CD8-positive, alpha-beta memory T cell (primary cell): ENCODE data around the gene TIAM2. TPM values are rescaled to one million over a fixed set of nuclear protein-coding genes. Genes with fewer than 3 reads are reported as not detected.
"Not testable (repeated sequence)": the region's sequence is repeated elsewhere in the genome, so short reads cannot be mapped to it uniquely, and the experiment has no call there.

Source experiments
- CTCF ChIA-PET: fragments of 350-600 bp; sonication (Branson Sonifier 250); formaldehyde crosslinking; loops from one replicate; lab custom pipeline; 2021; ENCODE audit warnings: antibody characterized with exemption; lab: Charles Lee
- POLR2A ChIA-PET: fragments of 350-600 bp; sonication (Branson Sonifier 250); formaldehyde crosslinking; loops from one replicate; lab custom pipeline; 2021; ENCODE audit warnings: antibody characterized with exemption; lab: Charles Lee
- DNase-seq, 5 donors: peaks; one replicate each; pipeline versions ENCODE4 v3.0.0 to v3.0.0-alpha.2; 2020 to 2022; ENCODE audit warnings: mixed read lengths in 1 of 5
- H3K27ac ChIP-seq: one replicate; pipeline ENCODE4 v1.7.0; 2013; ENCODE audit warnings: low read depth, mild to moderate bottlenecking, low read length, moderate library complexity
- H3K27me3 ChIP-seq: 2 replicates; pipeline ENCODE4 v1.7.0; 2013; ENCODE audit warnings: low read length, mild to moderate bottlenecking; ENCODE audit not compliant: insufficient read depth, poor library complexity, severe bottlenecking
- H3K36me3 ChIP-seq: 2 replicates; pipeline ENCODE4 v1.7.0; 2013; ENCODE audit warnings: mild to moderate bottlenecking, low read length, moderate library complexity; ENCODE audit not compliant: insufficient read depth
- H3K4me1 ChIP-seq: 2 replicates; pipeline ENCODE4 v1.7.0; 2013; ENCODE audit warnings: mild to moderate bottlenecking, low read length, moderate library complexity; ENCODE audit not compliant: insufficient read depth
- H3K4me3 ChIP-seq: 2 replicates; pipeline ENCODE4 v1.7.0; 2013; ENCODE audit warnings: mild to moderate bottlenecking, low read length
- H3K9me3 ChIP-seq: 2 replicates; pipeline ENCODE4 v1.7.0; 2013; ENCODE audit warnings: mild to moderate bottlenecking, low read length
- H3K27ac Mint-ChIP-seq, 8 donors: one replicate each; pipeline ENCODE4 v1.8.0; 2020 to 2021; ENCODE audit warnings: mixed read lengths in 8 of 8, mild to moderate bottlenecking in 6 of 8, inconsistent platforms in 3 of 8, moderate library complexity in 3 of 8
- H3K27me3 Mint-ChIP-seq, 2 donors: one replicate each; pipeline ENCODE4 v1.8.0; 2020 to 2021; ENCODE audit warnings: mixed read lengths in 2 of 2, mild to moderate bottlenecking in 1 of 2, moderate library complexity in 1 of 2
- H3K36me3 Mint-ChIP-seq, 3 donors: one replicate each; pipeline ENCODE4 v1.8.0; 2020 to 2021; ENCODE audit warnings: mixed read lengths in 3 of 3, inconsistent platforms in 1 of 3, mild to moderate bottlenecking in 1 of 3
- H3K4me1 Mint-ChIP-seq, 3 donors: one replicate each; pipeline ENCODE4 v1.8.0; 2020 to 2021; ENCODE audit warnings: mixed read lengths in 3 of 3, inconsistent platforms in 1 of 3, mild to moderate bottlenecking in 1 of 3
- H3K4me3 Mint-ChIP-seq, 7 donors: one replicate each; pipeline ENCODE4 v1.8.0; 2020 to 2021; ENCODE audit warnings: mixed read lengths in 7 of 7, mild to moderate bottlenecking in 6 of 7, moderate library complexity in 4 of 7, inconsistent platforms in 2 of 7
- H3K9me3 Mint-ChIP-seq, 5 donors: one replicate each; pipeline ENCODE4 v1.8.0; 2020 to 2022; ENCODE audit warnings: mixed read lengths in 5 of 5, mild to moderate bottlenecking in 3 of 5, moderate library complexity in 2 of 5, inconsistent platforms in 1 of 5
- polyA plus RNA-seq: library from polyadenylated mRNA; unstranded; fragments of 300-500 nt; fragmentation: Illumina TruSeq; gene quantifications from one replicate; pipeline ENCODE4 v1.2.3, GENCODE V29; 2021
- total RNA-seq, 2 experiments: library from RNA; stranded (reverse); gene quantifications; one replicate each; pipeline ENCODE4 v1.2.3, GENCODE V29; 2021

Gene TIAM2
- total and polyA plus RNA-seq, 3 experiments from 2014 or later, result 1.1 to 31.1 (median 24.5) TPM

DNA sequence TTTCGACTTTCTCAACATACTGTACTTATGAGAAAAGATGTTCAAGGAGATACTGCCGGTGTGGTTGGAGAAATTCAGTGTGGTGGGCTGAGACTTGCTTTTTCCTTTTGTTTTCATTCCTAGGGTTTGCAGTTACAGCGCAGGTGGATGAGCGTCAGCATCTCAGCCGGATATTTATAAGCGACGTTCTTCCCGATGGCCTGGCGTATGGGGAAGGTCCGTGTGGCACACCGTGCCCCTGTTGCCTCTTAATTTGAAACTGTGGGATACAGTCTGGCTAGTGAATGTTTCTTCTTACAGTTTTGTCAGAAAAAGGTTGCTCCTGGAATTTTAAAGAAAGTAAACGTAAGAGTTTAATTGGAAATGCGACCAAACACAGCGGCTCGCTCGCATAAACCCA lies 187.0 kb downstream of the TIAM2 start:
- no peak for DNase-seq
- peaks cover under 1 to 16% (median 5%) of the 10 kb centered on the region in 3 donors for H3K4me1 Mint-ChIP-seq
- H3K27me3 Mint-ChIP-seq, result peaks cover 0 to 3% of the 10 kb centered on the region in 2 donors
- no peaks in the 10 kb centered on the region for H3K36me3 Mint-ChIP-seq
- H3K27me3 ChIP-seq, result no peaks in the 10 kb centered on the region
- H3K36me3 ChIP-seq, result no peaks in the 10 kb centered on the region
- H3K4me3 ChIP-seq, result no peak overlapping the region
- no peaks in the 10 kb centered on the region for H3K9me3 ChIP-seq
- H3K27ac Mint-ChIP-seq, result no peak overlapping the region
- H3K9me3 Mint-ChIP-seq, result no peaks in the 10 kb centered on the region
- CTCF ChIA-PET, result interaction anchor here (1.3 kb wide), 1 partner anchor 135 kb away, joined by 3 read pairs; no protein-coding TSS in a partner anchor
- no peak overlapping the region for H3K27ac ChIP-seq
- POLR2A ChIA-PET, result no interaction called here
- no peak overlapping the region for H3K4me3 Mint-ChIP-seq
- H3K4me1 ChIP-seq, result no peaks in the 10 kb centered on the region

DNA sequence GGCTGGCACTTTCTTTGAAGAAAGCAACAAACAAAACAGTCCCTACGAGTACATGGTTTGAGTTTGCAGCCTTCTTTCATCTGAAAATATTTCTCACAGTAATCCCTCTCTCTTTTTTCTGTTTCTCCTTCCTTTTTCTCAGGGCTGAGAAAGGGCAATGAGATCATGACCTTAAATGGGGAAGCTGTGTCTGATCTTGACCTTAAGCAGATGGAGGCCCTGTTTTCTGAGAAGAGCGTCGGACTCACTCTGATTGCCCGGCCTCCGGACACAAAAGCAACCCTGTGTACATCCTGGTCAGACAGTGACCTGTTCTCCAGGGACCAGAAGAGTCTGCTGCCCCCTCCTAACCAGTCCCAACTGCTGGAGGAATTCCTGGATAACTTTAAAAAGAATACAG lies 188.0 kb downstream of the TIAM2 start:
- Histone ChIP-seq H3K4me1 (no peaks in the 10 kb centered on the region), H3K4me3 (no peak overlapping the region), H3K27ac (no peak overlapping the region), H3K36me3 (no peaks in the 10 kb centered on the region), H3K27me3 (no peaks in the 10 kb centered on the region), H3K9me3 (no peaks in the 10 kb centered on the region)
- H3K9me3 Mint-ChIP-seq, result no peaks in the 10 kb centered on the region
- no peaks in the 10 kb centered on the region for H3K36me3 Mint-ChIP-seq
- H3K4me3 Mint-ChIP-seq, result no peak overlapping the region
- ChIA-PET POLR2A (no interaction called here), CTCF (interaction anchor here (1.3 kb wide), 1 partner anchor 134 kb away, joined by 3 read pairs; no protein-coding TSS in a partner anchor)
- H3K27me3 Mint-ChIP-seq, result peaks cover 0 to 3% of the 10 kb centered on the region in 2 donors
- H3K27ac Mint-ChIP-seq, result peak overlapping the region in 1 of 8 donors; percentile 38
- DNase-seq, result no peak
- peaks cover 2 to 21% (median 8%) of the 10 kb centered on the region in 3 donors for H3K4me1 Mint-ChIP-seq

DNA sequence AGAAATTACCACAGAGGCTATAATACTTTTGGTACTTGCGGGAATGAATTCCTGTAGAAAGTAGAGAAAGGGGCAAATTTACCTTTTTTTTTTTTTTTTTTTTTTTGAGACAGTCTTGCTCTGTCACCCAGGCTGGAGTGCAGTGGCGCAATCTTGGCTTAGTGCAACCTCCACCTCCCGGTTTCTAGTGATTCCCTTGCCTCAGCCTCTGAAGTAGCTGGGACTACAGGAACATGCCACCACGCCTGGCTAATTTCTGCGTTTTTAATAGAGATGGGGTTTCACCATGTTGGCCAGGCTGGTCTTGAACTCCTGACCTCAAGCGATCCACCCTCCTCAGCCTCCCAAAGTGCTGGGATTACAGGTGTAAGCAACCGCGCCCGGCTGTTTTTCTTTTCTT lies 189.9 kb downstream of the TIAM2 start:
- H3K4me3 Mint-ChIP-seq, H3K27me3 Mint-ChIP-seq, H3K9me3 Mint-ChIP-seq, H3K27ac Mint-ChIP-seq, H3K4me3 ChIP-seq, H3K36me3 ChIP-seq, H3K36me3 Mint-ChIP-seq, H3K27ac ChIP-seq, H3K9me3 ChIP-seq, H3K27me3 ChIP-seq, POLR2A ChIA-PET, CTCF ChIA-PET, H3K4me1 ChIP-seq, DNase-seq: not testable (repeated sequence)
- peaks cover 17 to 41% (median 27%) of the 10 kb centered on the region in 3 donors for H3K4me1 Mint-ChIP-seq

DNA sequence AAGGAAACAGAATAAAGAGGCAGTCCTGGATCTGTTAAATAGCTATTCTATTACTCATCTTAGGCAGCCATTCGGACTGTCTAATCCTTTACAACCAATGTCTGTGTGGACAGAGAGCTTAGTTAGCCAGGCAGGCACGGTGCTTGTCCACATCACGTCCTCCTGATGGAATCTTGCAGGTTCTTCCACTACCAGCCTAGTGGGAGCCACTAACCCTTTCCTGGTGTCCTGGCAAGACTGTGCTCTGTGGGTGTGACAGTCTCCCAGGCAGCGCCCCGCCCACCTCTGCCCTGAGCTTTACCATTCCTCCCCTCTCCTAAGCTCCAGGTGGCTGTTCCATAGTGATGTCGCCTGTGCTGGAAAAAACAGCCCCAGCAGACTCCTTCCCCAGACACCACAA lies 190.4 kb downstream of the TIAM2 start:
- Histone ChIP-seq H3K27me3 (no peaks in the 10 kb centered on the region), H3K4me1 (peaks cover 10% of the 10 kb centered on the region), H3K36me3 (no peaks in the 10 kb centered on the region), H3K9me3 (no peaks in the 10 kb centered on the region), H3K4me3 (no peak overlapping the region), H3K27ac (no peak overlapping the region)
- ChIA-PET CTCF (no interaction called here), POLR2A (no interaction called here)
- Mint-ChIP-seq H3K27ac (no peak overlapping the region), H3K9me3 (no peaks in the 10 kb centered on the region), H3K36me3 (peaks cover 0 to 1% (median 0%) of the 10 kb centered on the region in 3 donors), H3K4me3 (no peak overlapping the region), H3K27me3 (peaks cover 0 to 3% of the 10 kb centered on the region in 2 donors), H3K4me1 (peaks cover 18 to 46% (median 29%) of the 10 kb centered on the region in 3 donors)
- DNase-seq, result no peak

DNA sequence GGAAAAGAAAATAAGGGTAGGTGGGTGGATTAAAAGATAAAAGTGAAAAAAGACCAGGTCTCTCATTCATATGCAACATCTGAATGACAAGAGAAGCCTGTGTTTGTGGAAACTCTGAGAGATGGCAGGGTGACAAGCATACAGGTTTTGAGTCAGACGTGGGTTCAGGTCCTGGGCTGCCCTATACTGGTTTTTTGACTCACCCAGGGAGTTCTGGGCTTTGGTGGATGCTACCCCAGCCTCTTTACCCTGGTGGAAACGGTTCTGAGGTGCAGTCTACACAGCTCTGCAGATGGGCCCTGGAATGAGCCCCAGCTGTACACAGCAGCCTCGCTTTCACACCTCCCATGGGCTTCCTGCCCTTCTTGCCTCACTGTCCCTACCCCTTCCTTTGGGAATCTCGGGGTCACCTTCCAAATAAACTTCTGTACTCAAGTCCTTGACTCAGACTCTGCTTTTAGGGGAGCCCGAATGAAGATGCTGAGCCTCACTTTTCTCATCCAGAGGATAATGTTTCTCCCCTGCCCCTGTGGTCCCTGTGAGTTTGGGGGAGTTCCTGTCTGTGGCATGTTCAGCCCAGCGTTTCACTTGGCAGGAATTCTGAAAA lies 191.0 kb downstream of the TIAM2 start:
- no peak overlapping the region for H3K4me3 Mint-ChIP-seq
- CTCF ChIA-PET, result interaction anchor here (1.0 kb wide), 1 partner anchor 11 kb away, joined by 3 read pairs; no protein-coding TSS in a partner anchor
- peak overlapping the region in 1 of 8 donors; percentile 72 for H3K27ac Mint-ChIP-seq

DNA sequence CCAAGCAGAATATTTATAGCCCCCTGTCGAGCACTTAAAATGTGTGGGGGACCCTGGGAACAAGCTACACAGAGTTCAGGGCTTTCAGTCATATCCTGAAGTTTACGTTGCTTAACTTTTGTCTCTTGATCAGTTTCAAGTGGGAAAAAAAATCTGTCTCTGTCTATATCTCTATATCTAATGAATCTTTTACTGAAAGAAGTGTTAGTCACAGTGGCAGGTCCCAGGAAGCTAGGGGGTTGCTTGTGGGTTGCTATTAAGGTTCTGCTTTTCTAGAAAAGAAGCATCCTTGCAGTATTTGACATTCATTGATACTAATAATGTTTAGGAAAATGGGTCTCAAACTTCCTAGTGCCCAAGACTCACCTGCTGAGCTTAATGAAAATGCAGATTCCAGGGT lies 192.0 kb downstream of the TIAM2 start:
- CTCF ChIA-PET, result interaction anchor here (1.0 kb wide), 1 partner anchor 10 kb away, joined by 3 read pairs; no protein-coding TSS in a partner anchor

More for the DNA sequence above, 191.0 kb downstream of the TIAM2 start:
- Histone ChIP-seq H3K36me3 (no peaks in the 10 kb centered on the region), H3K4me1 (peaks cover 10% of the 10 kb centered on the region), H3K27me3 (no peaks in the 10 kb centered on the region), H3K27ac (no peak overlapping the region), H3K9me3 (no peaks in the 10 kb centered on the region), H3K4me3 (no peak overlapping the region)
- H3K9me3 Mint-ChIP-seq, result no peaks in the 10 kb centered on the region
- H3K4me1 Mint-ChIP-seq, result peaks cover 18 to 49% (median 29%) of the 10 kb centered on the region in 3 donors
- H3K27me3 Mint-ChIP-seq, result peaks cover 0 to 3% of the 10 kb centered on the region in 2 donors
- POLR2A ChIA-PET, result no interaction called here
- no peak for DNase-seq
- H3K36me3 Mint-ChIP-seq, result peaks cover 0 to 1% (median 0%) of the 10 kb centered on the region in 3 donors

DNA sequence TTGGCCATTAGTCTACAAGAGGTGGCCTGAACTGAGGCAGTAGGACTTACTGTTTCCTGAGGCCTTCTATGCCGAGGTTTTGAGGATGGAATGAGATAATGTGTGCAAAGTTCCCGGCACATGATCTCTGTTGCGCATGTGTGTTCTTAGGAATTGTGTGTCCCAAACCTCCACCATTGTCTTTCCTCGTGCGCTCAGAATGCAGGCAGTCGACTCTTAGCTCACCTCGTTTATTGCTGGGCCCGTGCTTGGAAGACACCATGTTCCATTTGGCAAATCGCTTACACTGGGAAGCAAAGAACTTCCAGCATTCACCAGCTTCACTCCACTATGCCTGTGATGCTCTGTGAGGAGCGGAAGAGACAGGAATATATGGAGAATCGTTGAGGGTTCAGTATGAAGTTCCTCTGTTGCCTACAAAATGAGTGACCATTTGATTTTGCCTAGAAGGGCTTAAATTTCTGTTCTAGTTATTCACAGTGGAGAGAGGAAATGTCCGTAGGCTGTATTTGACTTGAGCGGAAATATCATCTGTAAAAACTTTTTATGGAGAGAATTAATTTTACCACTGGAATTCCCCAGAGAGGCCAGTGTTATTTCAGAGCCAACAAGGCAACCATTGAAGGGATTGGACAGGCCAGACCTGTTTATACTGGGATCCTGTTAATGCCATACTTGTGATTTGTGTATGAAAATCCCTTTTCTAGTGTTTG lies 193.0 kb downstream of the TIAM2 start:
- CTCF ChIA-PET, result no interaction called here
- H3K27ac Mint-ChIP-seq, result peak overlapping the region in 1 of 8 donors; percentile 89
- POLR2A ChIA-PET, result interaction anchor here (1.0 kb wide), 1 partner anchor 17 kb away, joined by 3 read pairs; no protein-coding TSS in a partner anchor
- peaks cover 18 to 39% (median 25%) of the 10 kb centered on the region in 3 donors for H3K4me1 Mint-ChIP-seq
- H3K36me3 Mint-ChIP-seq, result peaks cover 0 to 1% (median 0%) of the 10 kb centered on the region in 3 donors
- H3K36me3 ChIP-seq, result no peaks in the 10 kb centered on the region
- no peak overlapping the region for H3K4me3 ChIP-seq
- peaks cover 0 to 4% of the 10 kb centered on the region in 2 donors for H3K27me3 Mint-ChIP-seq
- H3K4me3 Mint-ChIP-seq, result no peak overlapping the region
- H3K27ac ChIP-seq, result no peak overlapping the region
- DNase-seq, result no peak
- H3K9me3 Mint-ChIP-seq, result peaks cover 0 to 1% (median 0%) of the 10 kb centered on the region in 5 donors
- H3K9me3 ChIP-seq, result no peaks in the 10 kb centered on the region
- H3K27me3 ChIP-seq, result no peaks in the 10 kb centered on the region
- peaks cover 10% of the 10 kb centered on the region for H3K4me1 ChIP-seq

More for the DNA sequence above, 192.0 kb downstream of the TIAM2 start:
- no peak overlapping the region for H3K27ac Mint-ChIP-seq
- Histone ChIP-seq H3K27ac (no peak overlapping the region), H3K36me3 (no peaks in the 10 kb centered on the region), H3K27me3 (no peaks in the 10 kb centered on the region), H3K4me1 (peaks cover 10% of the 10 kb centered on the region), H3K9me3 (no peaks in the 10 kb centered on the region), H3K4me3 (no peak overlapping the region)
- H3K4me3 Mint-ChIP-seq, result no peak overlapping the region
- peaks cover 18 to 40% (median 25%) of the 10 kb centered on the region in 3 donors for H3K4me1 Mint-ChIP-seq
- POLR2A ChIA-PET, result interaction anchor here (1.0 kb wide), 1 partner anchor 16 kb away, joined by 3 read pairs; no protein-coding TSS in a partner anchor
- peaks cover 0 to 5% of the 10 kb centered on the region in 2 donors for H3K27me3 Mint-ChIP-seq
- no peak for DNase-seq
- H3K36me3 Mint-ChIP-seq, result peaks cover 0 to 1% (median 0%) of the 10 kb centered on the region in 3 donors
- H3K9me3 Mint-ChIP-seq, result peaks cover 0 to 1% (median 0%) of the 10 kb centered on the region in 5 donors
